ENCODE measurements around the gene ARL15.

ARL15 gene

GRCh38 chr5:53891159-53891558 is 419.2 kb downstream of the ARL15 start:
- TF ChIP-seq RAD21 (IDR thresholded peaks at IDR 0.05; ENCODE audit: low read depth): no peak
- TF ChIP-seq MAX (IDR thresholded peaks at IDR 0.05): no peak
- no peak for TF ChIP-seq CEBPB (IDR thresholded peaks at IDR 0.05)
- TF ChIP-seq TAF1 (IDR thresholded peaks at IDR 0.05; ENCODE audit: low read depth): no peak
- TF ChIP-seq YY1 (IDR thresholded peaks at IDR 0.05; ENCODE audit: low read depth): no peak
- no peak for TF ChIP-seq REST (IDR thresholded peaks at IDR 0.05; ENCODE audit: low read depth)

GRCh38 chr5:53890490-53890889 is 419.9 kb downstream of the ARL15 start:
- TF ChIP-seq FOXM1 (IDR thresholded peaks at IDR 0.05; ENCODE audit: borderline replicate concordance, low read depth) (no peak), ZBTB7A (IDR thresholded peaks at IDR 0.05; ENCODE audit: low read depth) (no peak), MAX (IDR thresholded peaks at IDR 0.05) (no peak), REST (IDR thresholded peaks at IDR 0.05; ENCODE audit: low read depth) (no peak), CEBPB (IDR thresholded peaks at IDR 0.05) (no peak), RAD21 (IDR thresholded peaks at IDR 0.05; ENCODE audit: low read depth) (no peak), USF1 (IDR thresholded peaks at IDR 0.05) (no peak), TAF1 (IDR thresholded peaks at IDR 0.05; ENCODE audit: low read depth) (no peak), TEAD4 (IDR thresholded peaks at IDR 0.05) (no peak), CREB1 (IDR thresholded peaks at IDR 0.05; ENCODE audit: low read depth) (no peak), EGR1 (IDR thresholded peaks at IDR 0.05) (no peak), EP300 (IDR thresholded peaks at IDR 0.05; ENCODE audit: borderline replicate concordance) (no peak), NFIC (IDR thresholded peaks at IDR 0.05) (no peak), YY1 (IDR thresholded peaks at IDR 0.05; ENCODE audit: low read depth) (no peak), TCF12 (IDR thresholded peaks at IDR 0.05; ENCODE audit: low read depth) (no peak)

- TF ChIP-seq YY1 (IDR thresholded peaks at IDR 0.05; ENCODE audit: low read depth) (no peak), TAF1 (IDR thresholded peaks at IDR 0.05; ENCODE audit: low read depth) (no peak), REST (IDR thresholded peaks at IDR 0.05; ENCODE audit: low read depth) (no peak), CREB1 (IDR thresholded peaks at IDR 0.05; ENCODE audit: low read depth) (no peak), NFIC (IDR thresholded peaks at IDR 0.05) (no peak), MAX (IDR thresholded peaks at IDR 0.05) (no peak), CEBPB (IDR thresholded peaks at IDR 0.05) (no peak), USF1 (IDR thresholded peaks at IDR 0.05) (no peak), ZBTB7A (IDR thresholded peaks at IDR 0.05; ENCODE audit: low read depth) (no peak), EP300 (IDR thresholded peaks at IDR 0.05; ENCODE audit: borderline replicate concordance) (no peak), RAD21 (IDR thresholded peaks at IDR 0.05; ENCODE audit: low read depth) (no peak), FOXM1 (IDR thresholded peaks at IDR 0.05; ENCODE audit: borderline replicate concordance, low read depth) (no peak), TEAD4 (IDR thresholded peaks at IDR 0.05) (no peak), EGR1 (IDR thresholded peaks at IDR 0.05) (no peak), TCF12 (IDR thresholded peaks at IDR 0.05; ENCODE audit: low read depth) (no peak)
Measured at GRCh38 chr5:53884844-53885243, 425.5 kb downstream of the ARL15 start.

GRCh38 chr5:53884417-53884816 is 426.0 kb downstream of the ARL15 start:
- TF ChIP-seq RAD21 (IDR thresholded peaks at IDR 0.05; ENCODE audit: low read depth) (no peak), USF1 (IDR thresholded peaks at IDR 0.05) (no peak), CEBPB (IDR thresholded peaks at IDR 0.05) (no peak), REST (IDR thresholded peaks at IDR 0.05; ENCODE audit: low read depth) (no peak), FOXM1 (IDR thresholded peaks at IDR 0.05; ENCODE audit: borderline replicate concordance, low read depth) (no peak), MAX (IDR thresholded peaks at IDR 0.05) (no peak), EP300 (IDR thresholded peaks at IDR 0.05; ENCODE audit: borderline replicate concordance) (no peak), ZBTB7A (IDR thresholded peaks at IDR 0.05; ENCODE audit: low read depth) (no peak), NFIC (IDR thresholded peaks at IDR 0.05) (no peak), TCF12 (IDR thresholded peaks at IDR 0.05; ENCODE audit: low read depth) (no peak), EGR1 (IDR thresholded peaks at IDR 0.05) (no peak), CREB1 (IDR thresholded peaks at IDR 0.05; ENCODE audit: low read depth) (no peak), TAF1 (IDR thresholded peaks at IDR 0.05; ENCODE audit: low read depth) (no peak), YY1 (IDR thresholded peaks at IDR 0.05; ENCODE audit: low read depth) (no peak), TEAD4 (IDR thresholded peaks at IDR 0.05) (no peak)

Data from Ishikawa (cell line).